Activated CD4-positive, alpha-beta T cell treated with anti-CD3 and anti-CD28 coated beads for 4 hours (primary cell): Measurements from ENCODE around the gene RPL22L1.
"Not testable (repeated sequence)": the region's sequence is repeated elsewhere in the genome, so short reads cannot be mapped to it uniquely, and the experiment has no call there.

Experiments
- DNase-seq, 2 donors: peaks; one replicate each; pipeline ENCODE4 v3.0.0-alpha.2; 2020

Gene RPL22L1

GRCh38 chr3:170877311-170877710 is 7.3 kb upstream of the RPL22L1 start:
- DNase-seq: not testable (repeated sequence)

DNA sequence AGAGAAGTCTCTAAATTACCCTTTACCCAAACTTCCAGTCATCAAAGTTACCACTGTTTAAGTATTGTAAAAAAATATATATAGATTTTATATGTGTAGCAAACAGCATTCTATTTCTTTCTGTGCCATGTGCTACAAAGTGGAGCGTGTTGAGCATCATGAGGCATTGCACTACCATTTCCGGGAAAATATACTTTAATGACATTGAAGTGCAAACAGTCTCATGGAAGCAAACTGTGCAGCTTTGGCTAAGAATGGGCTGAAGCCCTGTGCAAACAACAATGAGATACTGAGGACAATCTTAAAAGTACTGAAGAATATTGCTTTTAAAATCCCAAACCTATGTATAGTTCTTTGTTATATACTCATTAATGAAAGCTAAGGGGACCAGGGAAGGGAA is 6.5 kb upstream of the RPL22L1 start:
- no peak for DNase-seq

GRCh38 chr3:170869239-170869590 is 780 bp downstream of the RPL22L1 start:
- DNase-seq: no peak

GRCh38 chr3:170868577-170869238 is 1.3 kb downstream of the RPL22L1 start:
- no peak for DNase-seq

DNA sequence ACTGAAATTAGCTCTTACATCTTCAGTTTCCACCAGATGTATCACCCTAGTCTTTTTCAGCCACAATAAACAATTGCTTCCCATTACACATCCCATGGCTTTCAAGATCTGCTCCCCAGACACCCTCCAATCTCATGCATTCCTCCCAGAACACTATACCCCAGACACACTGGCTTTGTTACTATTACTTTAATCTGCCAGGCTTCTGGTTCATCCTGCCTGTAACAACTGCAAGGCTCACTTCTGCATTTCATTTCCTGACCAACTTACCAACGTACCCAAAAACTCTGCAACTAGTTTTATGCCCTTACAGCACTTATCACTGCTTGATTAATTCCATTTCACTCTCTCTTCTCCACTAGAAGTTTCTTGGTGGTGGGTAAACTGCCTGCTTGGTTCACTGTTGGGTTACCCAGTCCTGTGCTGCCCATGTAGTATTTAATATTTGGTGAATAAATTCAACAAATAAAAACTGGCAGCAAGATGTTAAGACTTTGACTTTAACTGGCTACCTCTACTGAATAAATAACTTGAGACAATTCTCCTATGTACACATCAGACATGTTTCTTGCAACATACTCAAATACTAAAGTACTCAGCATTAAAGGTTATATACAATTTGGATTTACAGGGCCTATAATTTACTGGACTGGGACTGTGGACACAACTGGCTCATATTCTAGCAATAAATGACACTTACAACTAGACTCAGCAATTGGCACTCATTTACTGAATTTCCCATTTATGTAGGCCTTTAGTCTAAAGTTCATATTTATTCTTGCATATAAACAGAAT is 2.7 kb downstream of the RPL22L1 start:
- no peak for DNase-seq

DNA sequence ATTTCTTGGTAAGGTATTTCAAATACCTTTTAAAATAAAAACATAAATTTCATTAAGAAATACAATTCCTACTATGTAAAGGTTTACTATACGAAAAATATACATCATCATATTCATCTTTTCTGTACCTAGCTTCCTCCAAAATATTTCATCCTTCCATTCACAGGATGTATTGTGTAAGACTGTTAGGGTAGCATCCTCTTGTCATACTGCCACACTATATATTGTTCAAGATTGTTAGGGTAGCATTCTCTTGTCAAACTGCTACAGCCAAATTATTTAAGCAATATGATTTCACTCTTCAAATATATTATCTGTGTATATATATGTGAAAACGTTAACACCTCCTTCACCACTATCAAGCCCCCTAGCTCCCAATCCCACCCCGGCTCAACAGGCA is 3.5 kb downstream of the RPL22L1 start:
- DNase-seq: no peak

GRCh38 chr3:170865209-170866094 is 4.5 kb downstream of the RPL22L1 start:
- DNase-seq: no peak

DNA sequence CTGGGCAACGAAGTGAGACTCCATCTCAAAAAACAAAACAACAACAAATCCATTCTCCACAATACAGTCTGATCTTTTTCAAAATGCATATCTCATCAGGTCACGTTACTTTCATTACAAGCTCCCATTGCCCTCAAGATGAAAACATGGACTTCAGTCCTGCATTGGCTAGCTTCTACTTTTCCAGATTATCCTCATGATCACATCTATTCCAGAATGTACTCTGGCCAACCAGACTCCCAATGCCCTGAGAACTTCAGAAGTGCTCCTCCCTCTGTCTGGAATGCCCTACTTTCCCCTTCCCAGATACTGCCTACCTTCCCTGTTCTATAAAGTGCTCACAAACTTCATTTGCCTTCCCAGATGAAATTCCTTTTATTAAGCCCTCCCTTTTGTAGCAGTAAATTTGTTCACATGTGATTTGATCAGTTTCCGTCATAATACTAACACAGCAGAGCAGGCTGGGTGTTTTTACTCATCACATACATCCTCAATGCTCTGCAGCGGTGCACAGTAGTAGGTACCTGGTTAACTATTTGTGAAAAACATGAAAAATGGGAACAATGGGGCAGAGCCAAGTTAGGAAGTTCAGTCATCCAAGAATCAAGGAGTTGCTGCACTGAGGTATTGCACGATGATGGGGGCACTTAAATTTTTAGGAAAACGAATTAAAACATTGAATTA is 5.3 kb downstream of the RPL22L1 start:
- DNase-seq: no peak

GRCh38 chr3:170863816-170864215 is 6.2 kb downstream of the RPL22L1 start:
- no peak for DNase-seq

GRCh38 chr3:170862618-170863374 is 7.2 kb downstream of the RPL22L1 start:
- DNase-seq: no peak

- no peak for DNase-seq
These were observed 11.4 kb downstream of the RPL22L1 start for GRCh38 chr3:170858599-170858998.

DNA sequence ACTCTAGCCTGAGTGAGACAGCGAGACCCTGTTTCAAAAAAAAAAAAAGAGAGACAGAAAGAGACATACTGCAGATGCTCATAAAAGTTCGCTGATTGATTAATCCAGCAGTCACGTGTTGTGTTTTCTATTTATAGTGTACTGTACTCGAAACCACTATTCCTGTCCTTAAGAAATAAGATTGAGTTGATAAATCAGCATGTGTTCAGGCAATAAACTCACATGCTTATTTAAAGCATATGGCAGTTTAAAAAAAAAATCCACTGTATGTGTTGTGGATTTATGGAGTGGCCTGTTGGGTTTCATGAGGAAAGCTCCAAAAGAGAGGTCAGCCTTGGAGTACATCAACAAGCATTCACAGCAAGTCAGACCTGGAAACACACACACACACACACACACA is 17.7 kb downstream of the RPL22L1 start:
- no peak for DNase-seq

- DNase-seq: no peak
These were observed 21.6 kb downstream of the RPL22L1 start for GRCh38 chr3:170848292-170848917.

DNA sequence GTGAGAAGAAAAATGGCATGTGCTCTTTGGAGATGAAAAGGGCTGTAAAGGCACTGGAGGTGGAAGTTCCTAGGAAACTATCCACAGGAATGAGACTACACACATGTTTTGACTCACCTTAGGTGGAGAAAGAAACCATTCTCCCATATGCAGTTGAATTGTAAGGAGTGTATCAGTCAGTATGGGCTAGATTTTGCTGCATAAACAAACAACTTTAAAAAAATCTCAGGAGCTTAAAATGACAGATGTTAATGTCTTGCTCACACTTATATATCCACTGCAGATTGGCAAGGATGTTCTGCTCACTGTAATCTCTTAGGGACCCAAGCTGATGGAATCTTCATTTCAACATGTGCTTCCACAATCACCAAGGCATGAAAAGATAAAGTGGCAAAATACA is 25.6 kb downstream of the RPL22L1 start:
- DNase-seq: no peak

DNA sequence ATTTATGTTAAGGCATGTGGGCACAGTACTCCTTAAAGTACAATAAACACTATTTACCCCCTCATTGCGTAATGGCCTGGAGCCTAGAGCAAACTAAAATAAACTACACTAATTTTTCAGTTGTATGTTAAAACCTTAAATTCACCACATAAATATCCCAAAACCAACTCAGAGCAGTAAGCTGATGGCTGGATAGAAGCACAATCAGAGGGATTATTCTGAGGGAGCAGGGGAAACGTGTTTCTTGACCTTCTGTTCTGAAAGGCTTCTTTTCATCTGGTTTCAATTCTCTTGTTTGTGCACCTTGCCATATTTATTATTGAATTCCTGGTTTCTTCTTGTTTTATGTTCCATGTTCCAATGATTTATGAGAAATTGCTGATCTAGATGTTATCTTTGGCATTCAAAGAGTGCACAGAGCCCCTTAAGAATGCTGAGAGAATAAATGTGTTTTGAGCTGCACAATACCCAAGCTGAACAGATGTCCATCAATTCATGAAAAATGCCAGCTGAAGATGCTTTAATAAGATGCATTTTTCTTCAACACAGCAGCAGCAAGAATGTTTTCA is 29.6 kb downstream of the RPL22L1 start:
- no peak for DNase-seq

DNA sequence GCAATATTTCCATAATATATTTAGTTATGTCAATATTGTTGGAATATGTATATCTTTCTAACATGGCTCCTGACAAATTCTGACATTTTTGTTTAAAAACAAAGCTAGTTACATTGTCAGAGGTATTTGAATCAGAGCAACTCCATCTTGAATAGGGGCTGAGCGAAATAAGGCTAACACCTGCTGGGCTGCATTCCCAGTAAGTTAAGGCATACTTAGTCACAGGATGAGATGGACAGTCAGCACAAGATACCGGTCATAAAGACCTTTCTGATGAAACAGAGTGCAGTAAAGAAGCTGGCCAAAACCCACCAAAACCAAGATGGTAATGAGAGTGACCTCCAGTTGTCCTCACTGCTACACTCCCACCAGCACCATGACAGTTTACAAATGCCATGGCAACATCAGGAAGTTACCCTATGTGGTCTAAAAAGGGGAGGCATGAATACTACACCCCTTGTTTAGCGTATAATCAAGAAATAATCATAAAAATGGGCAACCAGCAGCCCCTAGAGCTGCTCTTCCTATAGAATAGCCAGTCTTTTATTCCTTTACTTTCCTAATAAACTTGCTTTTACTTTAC is 30.4 kb downstream of the RPL22L1 start:
- no peak for DNase-seq

- no peak for DNase-seq
These were observed 33.5 kb downstream of the RPL22L1 start for GRCh38 chr3:170836491-170836890.

DNA sequence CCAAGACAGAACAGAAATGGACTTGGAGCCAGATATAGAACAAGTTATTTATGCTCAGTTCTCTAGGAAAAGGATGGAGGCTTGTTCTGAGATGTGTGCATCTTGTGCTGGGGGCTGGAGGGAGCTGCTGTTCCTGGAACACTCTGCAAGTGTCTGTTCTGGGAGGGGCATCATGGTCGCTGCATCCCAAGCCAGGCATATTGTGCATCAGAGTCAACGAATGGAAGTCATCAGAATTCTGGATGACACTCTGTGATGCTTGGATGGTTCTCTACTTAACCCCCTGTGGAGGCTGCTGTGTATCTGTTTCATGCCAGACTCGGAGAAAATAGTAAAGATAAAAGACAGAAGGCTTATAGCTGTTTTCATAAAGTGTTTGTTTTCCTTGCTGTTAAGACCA is 34.7 kb downstream of the RPL22L1 start:
- DNase-seq: no peak

DNA sequence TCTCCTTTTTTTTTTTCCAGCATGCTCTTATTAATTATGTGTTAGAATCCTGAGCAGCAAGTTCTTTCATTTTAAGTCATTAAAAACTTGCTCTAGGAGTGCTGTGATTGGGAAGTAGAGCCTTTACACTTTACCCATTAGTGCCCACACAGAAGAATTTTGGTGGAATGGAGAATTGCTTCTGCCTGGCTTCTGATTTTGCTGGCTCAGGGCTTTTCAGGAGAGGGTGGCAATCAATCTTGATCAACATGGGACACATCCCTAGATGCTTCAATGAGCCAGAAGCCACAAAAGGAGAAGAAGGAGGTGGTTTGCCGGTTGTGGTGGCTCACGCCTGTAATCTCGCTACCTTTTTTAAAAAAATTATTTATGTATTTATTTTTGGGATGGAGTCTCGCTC is 39.4 kb downstream of the RPL22L1 start:
- DNase-seq: no peak

- DNase-seq: no peak
These were observed 40.3 kb downstream of the RPL22L1 start for GRCh38 chr3:170829546-170830272.
